PC-9 (cell line): ENCODE results near the gene STEAP1B. TPM values are rescaled to one million over a fixed set of nuclear protein-coding genes. Genes with fewer than 3 reads are reported as not detected.
"Not testable (repeated sequence)": the region's sequence is repeated elsewhere in the genome, so short reads cannot be mapped to it uniquely, and the experiment has no call there.

Experiments used
- BruUV-seq: library from RNA; stranded (reverse); fragments of 400-500 nt; replicated peaks from 2 replicates; lab custom pipeline; 2021; lab: Mats Ljungman, UMichigan
- CTCF ChIA-PET: fragments of 300-600 bp; sonication (Branson Sonifier 250); formaldehyde crosslinking; loops from one replicate; lab custom pipeline; 2022; ENCODE audit warnings: antibody characterized with exemption; lab: Charles Lee
- POLR2A ChIA-PET: fragments of 300-600 bp; sonication (Branson Sonifier 250); formaldehyde crosslinking; loops from one replicate; lab custom pipeline; 2022; ENCODE audit warnings: antibody characterized with exemption; ENCODE audit not compliant: unreplicated experiment; lab: Charles Lee
- DNase-seq, 2 experiments: peaks; one replicate each; pipeline versions ENCODE4 v3.0.0 to v3.0.0-alpha.2; 2015 to 2022; ENCODE audit warnings: mixed read lengths in 1 of 2
- H2AFZ ChIP-seq: fragments of 200-600 bp; sonication (generic); 2 replicates; pipeline ENCODE4 v1.8.1; 2017; ENCODE audit warnings: antibody characterized with exemption
- H3F3A ChIP-seq: fragments of 200-600 bp; sonication (generic); 2 replicates; pipeline ENCODE4 v1.8.1; 2017; ENCODE audit warnings: antibody characterized with exemption, mild to moderate bottlenecking, low read depth; ENCODE audit not compliant: insufficient read depth
- H3K27ac ChIP-seq: fragments of 200-600 bp; sonication (generic); 2 replicates; pipeline ENCODE4 v1.6.1; 2016; ENCODE audit warnings: mixed run types
- H3K27me3 ChIP-seq: fragments of 200-600 bp; sonication (generic); 2 replicates; pipeline ENCODE4 v1.6.1; 2016; ENCODE audit warnings: low read depth, mixed run types; ENCODE audit not compliant: insufficient read depth
- H3K36me3 ChIP-seq: fragments of 200-600 bp; sonication (generic); 2 replicates; pipeline ENCODE4 v1.6.1; 2016; ENCODE audit warnings: low read depth, mixed run types
- H3K4me1 ChIP-seq: fragments of 200-600 bp; sonication (generic); replicated peaks from 2 replicates; pipeline ENCODE4 v1.6.1; 2016; ENCODE audit warnings: mixed run types; ENCODE audit not compliant: insufficient read depth
- H3K4me2 ChIP-seq: fragments of 200-600 bp; sonication (generic); 2 replicates; pipeline ENCODE4 v1.6.1; 2017; ENCODE audit warnings: mixed run types
- H3K4me3 ChIP-seq: fragments of 200-600 bp; sonication (generic); 2 replicates; pipeline ENCODE4 v1.6.1; 2016; ENCODE audit warnings: mixed run types
- H3K79me2 ChIP-seq: fragments of 200-600 bp; sonication (generic); 2 replicates; pipeline ENCODE4 v1.6.1; 2017; ENCODE audit warnings: low read depth, mixed run types
- H3K9me2 ChIP-seq: fragments of 200-600 bp; sonication (generic); 2 replicates; pipeline ENCODE4 v1.8.1; 2017; ENCODE audit warnings: mild to moderate bottlenecking; ENCODE audit not compliant: insufficient read depth
- H3K9me3 ChIP-seq: fragments of 200-600 bp; sonication (generic); 2 replicates; pipeline ENCODE4 v1.8.1; 2016; ENCODE audit warnings: low read depth; ENCODE audit not compliant: insufficient read depth
- H4K20me1 ChIP-seq: fragments of 200-600 bp; sonication (generic); 2 replicates; pipeline ENCODE4 v1.8.1; 2017; ENCODE audit not compliant: insufficient read depth
- intact Hi-C: fragments of 100-400 bp; cut with micrococcal nuclease; formaldehyde crosslinking; loops from one replicate; pipeline ENCODE4 v1.10.0; 2022; ENCODE audit not compliant: unreplicated experiment
- total RNA-seq: library from RNA; stranded (reverse); gene quantifications from 2 replicates; pipeline ENCODE4 v1.2.3, GENCODE V29; 2021
- TF ChIP-seq, protein P1 (sequence below): fragments of 200-600 bp; sonication (generic); conservative IDR thresholded peaks from 2 replicates; pipeline ENCODE4 v1.6.1; 2017; ENCODE audit warnings: mixed run types, antibody characterized with exemption, mild to moderate bottlenecking, moderate library complexity

STEAP1B gene
- total RNA-seq, 1 experiment from 2014 or later = 0.35 TPM

DNA sequence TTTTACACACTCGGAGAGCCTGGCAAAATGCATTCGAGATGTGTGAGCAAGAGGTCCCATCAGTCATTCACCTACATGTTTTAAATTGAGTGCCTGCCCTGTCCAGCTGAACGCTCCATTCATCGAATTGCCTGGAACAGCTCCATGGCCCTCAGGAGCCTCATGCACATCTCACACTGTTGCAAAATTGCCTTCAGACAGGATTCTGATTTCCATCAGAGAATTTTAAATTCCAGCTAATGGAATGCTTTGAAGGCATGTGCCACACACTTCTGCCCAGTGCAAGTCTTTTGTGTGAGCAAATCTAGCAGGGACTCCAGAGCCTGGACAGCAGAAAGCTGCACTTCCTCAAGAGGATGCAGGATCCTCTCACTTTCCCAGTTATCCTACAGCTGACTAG is 17.0 kb upstream of the STEAP1B start:
- POLR2A ChIA-PET, DNase-seq, H2AFZ ChIP-seq, H3K4me3 ChIP-seq, H3K27me3 ChIP-seq, H3K4me2 ChIP-seq, BruUV-seq, H3F3A ChIP-seq, H3K36me3 ChIP-seq, H3K27ac ChIP-seq, CTCF ChIA-PET, intact Hi-C loops, H3K79me2 ChIP-seq, H4K20me1 ChIP-seq, H3K4me1 ChIP-seq, H3K9me3 ChIP-seq, H3K9me2 ChIP-seq: not testable (repeated sequence)

DNA sequence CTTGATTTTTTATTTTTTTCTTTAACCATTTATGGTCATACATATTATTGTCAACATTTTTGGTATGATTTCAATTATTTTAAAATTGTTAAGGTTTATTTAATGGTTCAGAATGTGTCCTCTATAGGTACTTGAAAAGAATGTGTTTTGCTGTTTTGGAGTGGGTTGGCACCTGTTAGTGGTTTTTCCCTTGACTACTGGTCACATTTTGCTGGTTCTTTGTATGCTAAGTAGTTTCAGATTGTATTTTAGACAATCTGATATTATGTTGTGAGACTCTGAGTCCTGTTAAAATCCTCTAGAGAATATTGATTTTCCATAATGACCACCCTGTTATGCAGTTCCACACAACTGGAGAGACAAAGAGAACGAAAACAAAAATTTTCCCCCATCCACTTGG is 15.0 kb upstream of the STEAP1B start:
- H3K27me3 ChIP-seq, H3K4me1 ChIP-seq, POLR2A ChIA-PET, H3K4me2 ChIP-seq, H3K9me3 ChIP-seq, DNase-seq, H2AFZ ChIP-seq, H3K4me3 ChIP-seq, CTCF ChIA-PET, H3K27ac ChIP-seq, H4K20me1 ChIP-seq, H3K9me2 ChIP-seq, H3F3A ChIP-seq, BruUV-seq, H3K36me3 ChIP-seq, H3K79me2 ChIP-seq, intact Hi-C loops: not testable (repeated sequence)

DNA sequence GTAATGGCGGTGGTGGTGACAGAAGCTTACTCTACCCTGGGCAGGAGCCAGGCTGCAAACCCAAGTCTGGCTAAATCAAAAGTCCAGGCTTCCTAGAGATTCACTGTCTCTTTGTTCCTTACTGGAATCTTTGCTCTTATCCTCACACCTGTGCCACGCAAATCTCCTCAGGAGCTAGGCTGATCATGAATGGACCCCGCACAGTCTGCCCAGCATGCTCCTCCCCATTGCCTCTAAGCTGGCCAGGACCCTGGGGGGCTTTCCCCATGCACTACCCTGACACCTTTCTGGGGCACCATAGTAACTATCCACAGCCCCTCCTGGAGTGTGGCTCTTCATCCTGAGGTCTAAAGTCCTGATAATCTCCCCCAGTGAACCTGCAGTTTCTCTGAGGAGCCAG is 7.3 kb upstream of the STEAP1B start:
- H4K20me1 ChIP-seq, H3K9me2 ChIP-seq, H3K9me3 ChIP-seq, CTCF ChIA-PET, H3K36me3 ChIP-seq, intact Hi-C loops, H3K27ac ChIP-seq, H3K79me2 ChIP-seq, H3F3A ChIP-seq, POLR2A ChIA-PET, H3K4me2 ChIP-seq, H2AFZ ChIP-seq, H3K4me3 ChIP-seq, H3K4me1 ChIP-seq, DNase-seq, BruUV-seq, H3K27me3 ChIP-seq: not testable (repeated sequence)

DNA sequence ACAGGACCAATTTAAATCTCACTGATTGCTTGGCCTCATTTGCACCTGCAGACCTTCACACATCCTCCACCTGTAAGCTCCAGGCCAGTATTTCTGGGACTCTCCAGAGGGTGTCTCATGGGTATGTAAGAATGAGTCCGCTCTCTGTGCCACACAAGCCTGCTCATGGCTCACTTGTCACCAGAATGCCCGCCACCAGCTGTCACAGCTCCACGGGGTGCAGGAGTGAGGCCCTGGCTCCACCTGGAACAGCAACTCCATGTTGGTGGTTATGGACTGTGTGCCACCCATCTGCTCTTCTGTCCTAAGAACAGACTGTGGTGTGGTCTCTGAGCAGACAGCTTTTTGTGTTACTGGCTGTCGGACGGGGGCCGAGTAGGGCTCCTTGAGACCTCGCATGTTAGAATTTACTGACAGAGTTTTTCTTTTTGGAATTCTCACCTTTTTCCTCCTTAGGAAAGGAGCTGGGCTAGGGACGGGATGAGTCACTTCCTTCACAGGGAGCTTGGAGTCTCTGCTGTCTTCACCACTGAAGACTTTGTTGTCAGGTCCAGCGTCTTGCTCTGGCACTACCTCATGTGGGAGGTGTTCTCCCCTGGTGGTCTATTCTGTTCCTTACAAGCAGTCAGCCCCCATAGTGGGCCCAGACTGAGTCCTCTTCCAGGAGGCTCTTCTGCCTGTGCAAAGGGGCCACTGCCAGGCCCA is 6.5 kb upstream of the STEAP1B start:
- intact Hi-C loops, H4K20me1 ChIP-seq, H3K9me3 ChIP-seq, H3K4me1 ChIP-seq, H3K27me3 ChIP-seq, H3K27ac ChIP-seq, H3K4me2 ChIP-seq, H2AFZ ChIP-seq, H3F3A ChIP-seq, H3K79me2 ChIP-seq, H3K36me3 ChIP-seq, DNase-seq, CTCF ChIA-PET, H3K4me3 ChIP-seq, H3K9me2 ChIP-seq, BruUV-seq, POLR2A ChIA-PET: not testable (repeated sequence)

DNA sequence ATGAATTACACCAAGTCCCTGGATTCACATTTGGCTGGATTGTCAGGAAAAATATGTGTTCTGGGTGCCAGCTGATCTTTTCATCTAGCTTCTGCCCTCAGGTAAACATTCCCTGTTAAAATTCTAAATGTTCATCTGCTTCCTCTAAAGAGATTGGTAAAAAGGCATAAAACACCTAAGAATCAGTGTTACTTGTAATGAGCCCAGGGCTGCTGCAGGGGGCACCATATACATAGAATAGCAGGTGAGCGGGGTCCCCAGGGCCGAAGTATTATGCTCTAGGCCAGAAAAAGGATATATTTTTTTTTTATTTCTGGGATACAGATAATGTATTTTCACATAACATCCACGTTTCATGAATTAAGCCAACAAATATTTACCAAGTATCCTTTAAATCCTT is 4.5 kb upstream of the STEAP1B start:
- POLR2A ChIA-PET, H3K27ac ChIP-seq, H3F3A ChIP-seq, H3K4me2 ChIP-seq, H3K9me2 ChIP-seq, H3K79me2 ChIP-seq, H3K4me1 ChIP-seq, DNase-seq, CTCF ChIA-PET, H3K9me3 ChIP-seq, H2AFZ ChIP-seq, H3K27me3 ChIP-seq, H3K36me3 ChIP-seq, H3K4me3 ChIP-seq, intact Hi-C loops, BruUV-seq, H4K20me1 ChIP-seq: not testable (repeated sequence)
- TF ChIP-seq, protein P1, sequence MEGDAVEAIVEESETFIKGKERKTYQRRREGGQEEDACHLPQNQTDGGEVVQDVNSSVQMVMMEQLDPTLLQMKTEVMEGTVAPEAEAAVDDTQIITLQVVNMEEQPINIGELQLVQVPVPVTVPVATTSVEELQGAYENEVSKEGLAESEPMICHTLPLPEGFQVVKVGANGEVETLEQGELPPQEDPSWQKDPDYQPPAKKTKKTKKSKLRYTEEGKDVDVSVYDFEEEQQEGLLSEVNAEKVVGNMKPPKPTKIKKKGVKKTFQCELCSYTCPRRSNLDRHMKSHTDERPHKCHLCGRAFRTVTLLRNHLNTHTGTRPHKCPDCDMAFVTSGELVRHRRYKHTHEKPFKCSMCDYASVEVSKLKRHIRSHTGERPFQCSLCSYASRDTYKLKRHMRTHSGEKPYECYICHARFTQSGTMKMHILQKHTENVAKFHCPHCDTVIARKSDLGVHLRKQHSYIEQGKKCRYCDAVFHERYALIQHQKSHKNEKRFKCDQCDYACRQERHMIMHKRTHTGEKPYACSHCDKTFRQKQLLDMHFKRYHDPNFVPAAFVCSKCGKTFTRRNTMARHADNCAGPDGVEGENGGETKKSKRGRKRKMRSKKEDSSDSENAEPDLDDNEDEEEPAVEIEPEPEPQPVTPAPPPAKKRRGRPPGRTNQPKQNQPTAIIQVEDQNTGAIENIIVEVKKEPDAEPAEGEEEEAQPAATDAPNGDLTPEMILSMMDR = peak; percentile 71

DNA sequence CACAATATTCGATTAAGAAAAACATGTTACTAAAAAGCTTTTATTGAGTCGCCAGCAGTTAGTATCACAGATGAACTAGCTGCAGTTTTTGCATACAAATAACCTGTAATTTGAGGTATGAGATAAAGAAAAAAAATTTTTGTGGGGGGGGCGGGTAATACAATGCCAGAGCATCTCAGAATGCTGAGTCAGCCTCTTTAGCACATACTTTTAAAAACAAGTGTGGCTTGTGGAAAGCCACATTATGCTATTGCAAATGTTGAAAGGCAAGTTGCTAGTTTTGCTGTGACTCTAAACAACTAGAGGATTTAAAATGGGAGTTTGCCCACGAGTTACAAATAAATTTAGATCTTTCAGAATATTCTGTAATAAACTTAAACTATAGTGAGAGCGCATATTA is 2.1 kb upstream of the STEAP1B start:
- H3K27me3 ChIP-seq, H3F3A ChIP-seq, BruUV-seq, DNase-seq, H3K9me2 ChIP-seq, H3K36me3 ChIP-seq, H3K4me3 ChIP-seq, H4K20me1 ChIP-seq, H3K79me2 ChIP-seq, H3K27ac ChIP-seq, H3K9me3 ChIP-seq, POLR2A ChIA-PET, H3K4me1 ChIP-seq, H2AFZ ChIP-seq, H3K4me2 ChIP-seq: not testable (repeated sequence)
- CTCF ChIA-PET = interaction anchor here (0.6 kb wide), 1 partner anchor 304 kb away, joined by 4 read pairs; no protein-coding TSS in a partner anchor
- intact Hi-C loops = loop anchor here (1.0 kb wide), 1 partner anchor 399 kb away; no protein-coding TSS in a partner anchor
